HepG2 (cell line): ENCODE results near the gene CDK5RAP1. TPM values are rescaled to one million over a fixed set of nuclear protein-coding genes. Genes with fewer than 3 reads are reported as not detected.

Experiments used
- ATF4 ChIP-seq, 2 experiments: fragments of 450-650 bp in 1 of 2; sonication (generic) in 1 of 2; formaldehyde crosslinking; IDR thresholded peaks; 2 replicates each; pipeline versions ENCODE4 v1.5.0 to v1.8.0; 2020 to 2022; ENCODE audit warnings: mild to moderate bottlenecking in 1 of 2, missing genetic modification reagents in 1 of 2
- EP300 ChIP-seq, 3 experiments: sonication (generic) in 1 of 3; formaldehyde crosslinking in 1 of 3; IDR thresholded peaks; 2 replicates each; pipeline versions ENCODE4 v1.5.1 to v1.6.1; 2011 to 2020; ENCODE audit warnings: low read depth in 2 of 3, low read length in 2 of 3, borderline replicate concordance in 1 of 3, improper control_type of control experiment in 1 of 3, mild to moderate bottlenecking in 1 of 3, missing genetic modification reagents in 1 of 3, moderate library complexity in 1 of 3
- PBX2 ChIP-seq: IDR thresholded peaks from 2 replicates; pipeline ENCODE4 v1.6.1; 2016; ENCODE audit warnings: control low read depth
- REXO4 ChIP-seq: sonication (generic); formaldehyde crosslinking; IDR thresholded peaks from 2 replicates; pipeline ENCODE4 v1.8.0; 2022; ENCODE audit warnings: missing genetic modification reagents, mild to moderate bottlenecking, borderline replicate concordance
- SALL1 ChIP-seq: sonication (generic); formaldehyde crosslinking; IDR thresholded peaks from 2 replicates; pipeline ENCODE4 v1.8.0; 2022; ENCODE audit warnings: mild to moderate bottlenecking, missing genetic modification reagents
- SIN3B ChIP-seq: fragments of 150-350 bp; IDR thresholded peaks from 2 replicates; pipeline ENCODE4 v1.6.1; 2014; ENCODE audit warnings: low read length
- TEAD3 ChIP-seq: optimal IDR thresholded peaks from 2 replicates; pipeline ENCODE3; 2016; ENCODE audit warnings: borderline replicate concordance
- THAP7 ChIP-seq: sonication (generic); formaldehyde crosslinking; IDR thresholded peaks from 2 replicates; pipeline ENCODE4 v1.8.1; 2023; ENCODE audit warnings: mild to moderate bottlenecking, missing genetic modification reagents
- ZNF142 ChIP-seq: sonication (generic); formaldehyde crosslinking; IDR thresholded peaks from 2 replicates; pipeline ENCODE4 v1.4.0; 2020; ENCODE audit warnings: missing genetic modification reagents
- ZNF205 ChIP-seq: IDR thresholded peaks from 2 replicates; pipeline ENCODE4 v1.6.1; 2018; ENCODE audit warnings: missing biosample characterization, missing genetic modification reagents
- ZNF207 ChIP-seq: fragments of 450-650 bp; IDR thresholded peaks from 2 replicates; pipeline ENCODE4 v1.6.1; 2016; ENCODE audit warnings: antibody characterized with exemption, borderline replicate concordance
- ZNF274 ChIP-seq: sonication (generic); formaldehyde crosslinking; IDR thresholded peaks from 2 replicates; pipeline ENCODE4 v1.5.1; 2020; ENCODE audit warnings: mild to moderate bottlenecking, missing genetic modification reagents
- ZNF775 ChIP-seq: sonication (generic); formaldehyde crosslinking; IDR thresholded peaks from 2 replicates; pipeline ENCODE4 v1.4.0; 2020; ENCODE audit warnings: missing genetic modification reagents, mild to moderate bottlenecking, moderate library complexity, borderline replicate concordance
- polyA plus RNA-seq, 8 experiments: library from polyadenylated mRNA; depleted of rRNA in 3 of 8; stranded (reverse) in 7 of 8; unstranded in 1 of 8; fragments of >200 nt; fragmentation: Illumina TruSeq in 4 of 8; extraction: Trizol in 4 of 8; gene quantifications; 2 replicates each; pipeline versions ENCODE4 v1.2.1 to v1.2.3, GENCODE V29; 2011 to 2016; ENCODE audit warnings: low read depth in 4 of 8, missing spikeins in 1 of 8, mixed read lengths in 1 of 8; ENCODE audit not compliant: insufficient read depth in 1 of 8
- total RNA-seq, 5 experiments: library from RNA; depleted of rRNA; stranded (reverse); fragments of >200 nt; fragmentation: Illumina TruSeq; extraction: Trizol; gene quantifications; 2 replicates each; pipeline ENCODE4 v1.2.3, GENCODE V29; 2016; ENCODE audit warnings: low read depth in 1 of 5

CDK5RAP1 gene
- total and polyA plus RNA-seq, 2 of the 13 experiments (the other 11 are each of a cell fraction or from before 2014, with no cell fraction given) = 53.6 to 98.2 TPM

GRCh38 chr20:33372993-33373441 is 28.3 kb downstream of the CDK5RAP1 start (continued):
- TF ChIP-seq THAP7 (CRISPR knock-in tag) = no peak
- TF ChIP-seq EP300 (IDR thresholded peaks at IDR 0.05; ENCODE audit: low read depth in 2 of 2, low read length in 2 of 2) = no peak
- TF ChIP-seq EP300 (CRISPR knock-in tag; IDR thresholded peaks at IDR 0.05; ENCODE audit: borderline replicate concordance) = 0 out of 2 replicates have a peak, but pooled peaks have one; percentile 33
- TF ChIP-seq ZNF142 (CRISPR knock-in tag) = no peak
- TF ChIP-seq TEAD3 (CRISPR knock-in tag) = peak; percentile 7
- peak; percentile 59; the same call in 1 of the 2 replicates for TF ChIP-seq REXO4 (CRISPR knock-in tag)
- no peak for TF ChIP-seq ZNF205 (CRISPR knock-in tag)
- no peak for TF ChIP-seq ZNF775 (CRISPR knock-in tag)
- 0 out of 2 replicates have a peak, but pooled peaks have one; percentile 13 for TF ChIP-seq PBX2
- TF ChIP-seq SALL1 = peak; percentile 28; the same call in 1 of the 2 replicates
- TF ChIP-seq ZNF274 = peak; percentile 40; the same call in 1 of the 2 replicates
- TF ChIP-seq ATF4 (CRISPR knock-in tag; IDR thresholded peaks at IDR 0.05) = peak in 1 of 2 experiments; percentile 53; a peak in 1 of 4 replicates
- TF ChIP-seq SIN3B = no peak
- 0 out of 2 replicates have a peak, but pooled peaks have one; percentile 64 for TF ChIP-seq ZNF207
- TF ChIP-seq, all 625 proteins: peak for 28
